Upper lobe of left lung (tissue), 4 donors: ENCODE measurements around the gene MAN1A2.

Source experiments
- CTCF ChIP-seq, 6 experiments: fragments of 450-650 bp in 4 of 6; fragments of 200-600 bp in 2 of 6; sonication (generic) in 2 of 6; IDR thresholded peaks; one replicate each; pipeline ENCODE4 v1.5.1; 2016 to 2019; ENCODE audit warnings: antibody characterized with exemption in 6 of 6
- POLR2A ChIP-seq, 4 donors: fragments of 450-650 bp; IDR thresholded peaks; one replicate each; pipeline ENCODE4 v1.5.1; 2016 to 2017; ENCODE audit warnings: antibody characterized with exemption in 4 of 4, mild to moderate bottlenecking in 2 of 4
- POLR2AphosphoS5 ChIP-seq, 2 donors: sonication (generic); formaldehyde crosslinking; IDR thresholded peaks; one replicate each; pipeline ENCODE4 v1.5.1; 2017; ENCODE audit warnings: antibody characterized with exemption in 2 of 2

- TF ChIP-seq POLR2A (IDR thresholded peaks at IDR 0.05) = no peak
- no peak for TF ChIP-seq CTCF (IDR thresholded peaks at IDR 0.05)
- no peak for TF ChIP-seq POLR2AphosphoS5 (IDR thresholded peaks at IDR 0.05)
These were observed 199.3 kb downstream of the MAN1A2 start for GRCh38 chr1:117566556-117566955.
